Neuron (in vitro differentiated cells): ENCODE data around the gene ARHGAP25.

Experiments used
- H2AFZ ChIP-seq: one replicate; pipeline ENCODE4 v1.6.1; 2013; ENCODE audit warnings: low read depth, mild to moderate bottlenecking, inconsistent platforms, low read length, moderate library complexity
- H3K27me3 ChIP-seq: one replicate; pipeline ENCODE4 v1.6.1; 2013; ENCODE audit warnings: low read length; ENCODE audit not compliant: insufficient read depth
- H3K36me3 ChIP-seq: one replicate; pipeline ENCODE4 v1.6.1; 2013; ENCODE audit warnings: low read length; ENCODE audit not compliant: insufficient read depth
- H3K4me1 ChIP-seq: one replicate; pipeline ENCODE4 v1.6.1; 2013; ENCODE audit warnings: low read length; ENCODE audit not compliant: insufficient read depth
- H3K4me3 ChIP-seq: 2 replicates; pipeline ENCODE4 v1.5.1; 2013; ENCODE audit warnings: mild to moderate bottlenecking, low read length, moderate library complexity
- H3K9me3 ChIP-seq: one replicate; pipeline ENCODE4 v1.6.1; 2013; ENCODE audit warnings: low read length

The ARHGAP25 gene

GRCh38 chr2:68828887-68829708 is 94.5 kb downstream of the ARHGAP25 start:
- no peaks in the 10 kb centered on the region for H3K36me3 ChIP-seq
- H2AFZ ChIP-seq = peak overlapping the region; percentile 9
- H3K4me3 ChIP-seq = no peak overlapping the region
- H3K4me1 ChIP-seq = no peaks in the 10 kb centered on the region
- H3K27me3 ChIP-seq = no peaks in the 10 kb centered on the region
- H3K9me3 ChIP-seq = no peaks in the 10 kb centered on the region

GRCh38 chr2:68829749-68830148 is 95.1 kb downstream of the ARHGAP25 start:
- Histone ChIP-seq H2AFZ (no peak overlapping the region), H3K36me3 (no peaks in the 10 kb centered on the region), H3K4me1 (no peaks in the 10 kb centered on the region), H3K9me3 (no peaks in the 10 kb centered on the region), H3K27me3 (no peaks in the 10 kb centered on the region), H3K4me3 (no peak overlapping the region)

GRCh38 chr2:68831686-68832232 is 97.1 kb downstream of the ARHGAP25 start:
- Histone ChIP-seq H3K27me3 (no peaks in the 10 kb centered on the region), H3K4me1 (no peaks in the 10 kb centered on the region), H2AFZ (no peak overlapping the region), H3K9me3 (no peaks in the 10 kb centered on the region), H3K36me3 (no peaks in the 10 kb centered on the region), H3K4me3 (no peak overlapping the region)

GRCh38 chr2:68832233-68832869 is 97.7 kb downstream of the ARHGAP25 start:
- Histone ChIP-seq H3K27me3 (no peaks in the 10 kb centered on the region), H2AFZ (no peak overlapping the region), H3K36me3 (no peaks in the 10 kb centered on the region), H3K4me1 (no peaks in the 10 kb centered on the region), H3K9me3 (no peaks in the 10 kb centered on the region), H3K4me3 (no peak overlapping the region)

GRCh38 chr2:68833162-68833561 is 98.6 kb downstream of the ARHGAP25 start:
- H3K4me1 ChIP-seq = no peaks in the 10 kb centered on the region
- no peak overlapping the region for H3K4me3 ChIP-seq
- H3K36me3 ChIP-seq = no peaks in the 10 kb centered on the region
- H3K9me3 ChIP-seq = no peaks in the 10 kb centered on the region
- H3K27me3 ChIP-seq = no peaks in the 10 kb centered on the region
- H2AFZ ChIP-seq = no peak overlapping the region

- Histone ChIP-seq H3K4me3 (no peak overlapping the region), H2AFZ (no peak overlapping the region), H3K27me3 (no peaks in the 10 kb centered on the region), H3K36me3 (no peaks in the 10 kb centered on the region), H3K9me3 (peaks cover 2% of the 10 kb centered on the region), H3K4me1 (no peaks in the 10 kb centered on the region)
These were observed 100.2 kb downstream of the ARHGAP25 start for GRCh38 chr2:68834737-68835376.

GRCh38 chr2:68835621-68836020 is 101.0 kb downstream of the ARHGAP25 start:
- peaks cover 2% of the 10 kb centered on the region for H3K9me3 ChIP-seq
- H2AFZ ChIP-seq = no peak overlapping the region

GRCh38 chr2:68837164-68837860 is 102.7 kb downstream of the ARHGAP25 start:
- Histone ChIP-seq H3K36me3 (no peaks in the 10 kb centered on the region), H3K4me3 (no peak overlapping the region), H3K27me3 (no peaks in the 10 kb centered on the region), H3K9me3 (peaks cover 2% of the 10 kb centered on the region), H3K4me1 (no peaks in the 10 kb centered on the region), H2AFZ (no peak overlapping the region)

More at GRCh38 chr2:68835621-68836020, 101.0 kb downstream of the ARHGAP25 start:
- no peaks in the 10 kb centered on the region for H3K4me1 ChIP-seq
- no peaks in the 10 kb centered on the region for H3K36me3 ChIP-seq
- H3K27me3 ChIP-seq = no peaks in the 10 kb centered on the region
- H3K4me3 ChIP-seq = no peak overlapping the region

GRCh38 chr2:68837861-68838341 is 103.3 kb downstream of the ARHGAP25 start:
- Histone ChIP-seq H3K4me3 (no peak overlapping the region), H3K9me3 (peaks cover 2% of the 10 kb centered on the region), H2AFZ (no peak overlapping the region), H3K27me3 (no peaks in the 10 kb centered on the region), H3K4me1 (no peaks in the 10 kb centered on the region), H3K36me3 (no peaks in the 10 kb centered on the region)

GRCh38 chr2:68838641-68839040 is 104.0 kb downstream of the ARHGAP25 start:
- H3K36me3 ChIP-seq = no peaks in the 10 kb centered on the region
- no peak overlapping the region for H2AFZ ChIP-seq
- no peaks in the 10 kb centered on the region for H3K27me3 ChIP-seq
- H3K4me1 ChIP-seq = no peaks in the 10 kb centered on the region
- no peak overlapping the region for H3K4me3 ChIP-seq
- H3K9me3 ChIP-seq = peaks cover 2% of the 10 kb centered on the region

GRCh38 chr2:68839260-68839833 is 104.7 kb downstream of the ARHGAP25 start:
- Histone ChIP-seq H3K27me3 (no peaks in the 10 kb centered on the region), H2AFZ (no peak overlapping the region), H3K4me1 (no peaks in the 10 kb centered on the region), H3K9me3 (peaks cover 2% of the 10 kb centered on the region), H3K36me3 (no peaks in the 10 kb centered on the region), H3K4me3 (no peak overlapping the region)

- H3K4me3 ChIP-seq = no peak overlapping the region
- no peak overlapping the region for H2AFZ ChIP-seq
- H3K9me3 ChIP-seq = no peaks in the 10 kb centered on the region
- H3K36me3 ChIP-seq = no peaks in the 10 kb centered on the region
- H3K4me1 ChIP-seq = no peaks in the 10 kb centered on the region
- peaks cover 3% of the 10 kb centered on the region for H3K27me3 ChIP-seq
These were observed 110.4 kb downstream of the ARHGAP25 start for GRCh38 chr2:68845043-68845442.
